HepG2 (cell line): ENCODE results near the gene PANK4. TPM values are rescaled to one million over a fixed set of nuclear protein-coding genes. Genes with fewer than 3 reads are reported as not detected.

Experiments used
- CSRNP1 ChIP-seq: sonication (generic); formaldehyde crosslinking; IDR thresholded peaks from 2 replicates; pipeline ENCODE4 v1.8.1; 2023; ENCODE audit warnings: mild to moderate bottlenecking, missing genetic modification reagents
- CTCF ChIP-seq: sonication (generic); formaldehyde crosslinking; IDR thresholded peaks from 2 replicates; pipeline ENCODE4 v1.5.0; 2020; ENCODE audit warnings: mild to moderate bottlenecking, missing genetic modification reagents, moderate library complexity
- FOXO1 ChIP-seq: sonication (generic); formaldehyde crosslinking; IDR thresholded peaks from 2 replicates; pipeline ENCODE4 v1.4.0; 2020; ENCODE audit warnings: missing genetic modification reagents
- FOXO4 ChIP-seq: sonication (generic); formaldehyde crosslinking; conservative IDR thresholded peaks from 2 replicates; pipeline ENCODE4 v1.8.1; 2023; ENCODE audit warnings: missing genetic modification reagents
- HDAC1 ChIP-seq: sonication (generic); formaldehyde crosslinking; IDR thresholded peaks from 2 replicates; pipeline ENCODE4 v1.5.1; 2020; ENCODE audit warnings: mild to moderate bottlenecking, missing genetic modification reagents
- MXI1 ChIP-seq: IDR thresholded peaks from 3 replicates; pipeline ENCODE4 v1.6.1; 2012; ENCODE audit warnings: low read depth, low read length, inconsistent platforms, borderline replicate concordance
- NR2C2 ChIP-seq: sonication (generic); formaldehyde crosslinking; IDR thresholded peaks from 2 replicates; pipeline ENCODE4 v1.4.0; 2020; ENCODE audit warnings: missing genetic modification reagents, mild to moderate bottlenecking, moderate library complexity, borderline replicate concordance
- REPIN1 ChIP-seq: sonication (generic); formaldehyde crosslinking; IDR thresholded peaks from 2 replicates; pipeline ENCODE4 v1.8.0; 2022; ENCODE audit warnings: missing genetic modification reagents, low read depth, mild to moderate bottlenecking, borderline replicate concordance
- SALL1 ChIP-seq: sonication (generic); formaldehyde crosslinking; IDR thresholded peaks from 2 replicates; pipeline ENCODE4 v1.8.0; 2022; ENCODE audit warnings: mild to moderate bottlenecking, missing genetic modification reagents
- STAT5B ChIP-seq: sonication (generic); formaldehyde crosslinking; IDR thresholded peaks from 2 replicates; pipeline ENCODE4 v1.4.0; 2020; ENCODE audit warnings: missing genetic modification reagents
- TEAD3 ChIP-seq: optimal IDR thresholded peaks from 2 replicates; pipeline ENCODE3; 2016; ENCODE audit warnings: borderline replicate concordance
- TFAP4 ChIP-seq: sonication (generic); IDR thresholded peaks from 2 replicates; pipeline ENCODE4 v1.6.1; 2016; ENCODE audit warnings: low read depth, borderline replicate concordance
- TIGD3 ChIP-seq: sonication (generic); formaldehyde crosslinking; IDR thresholded peaks from 2 replicates; pipeline ENCODE4 v1.5.1; 2020; ENCODE audit warnings: mild to moderate bottlenecking, missing genetic modification reagents, borderline replicate concordance
- ZNF329 ChIP-seq: sonication (generic); formaldehyde crosslinking; IDR thresholded peaks from 2 replicates; pipeline ENCODE4 v1.9.0; 2021; ENCODE audit warnings: low read depth, mild to moderate bottlenecking, missing genetic modification reagents
- ZNF607 ChIP-seq: sonication (generic); formaldehyde crosslinking; IDR thresholded peaks from 2 replicates; pipeline ENCODE4 v1.5.1; 2020; ENCODE audit warnings: missing genetic modification reagents, mild to moderate bottlenecking, borderline replicate concordance
- ZNF75D ChIP-seq: sonication (generic); formaldehyde crosslinking; IDR thresholded peaks from 2 replicates; pipeline ENCODE4 v1.8.1; 2023; ENCODE audit warnings: missing genetic modification reagents, mild to moderate bottlenecking, borderline replicate concordance
- ZNF773 ChIP-seq: sonication (generic); formaldehyde crosslinking; IDR thresholded peaks from 2 replicates; pipeline ENCODE4 v1.4.0; 2020; ENCODE audit warnings: missing genetic modification reagents, borderline replicate concordance
- ZSCAN5A ChIP-seq: sonication (generic); formaldehyde crosslinking; IDR thresholded peaks from 2 replicates; pipeline ENCODE4 v1.8.0; 2022; ENCODE audit warnings: mild to moderate bottlenecking, missing genetic modification reagents, borderline replicate concordance
- polyA plus RNA-seq, 8 experiments: library from polyadenylated mRNA; depleted of rRNA in 3 of 8; stranded (reverse) in 7 of 8; unstranded in 1 of 8; fragments of >200 nt; fragmentation: Illumina TruSeq in 4 of 8; extraction: Trizol in 4 of 8; gene quantifications; 2 replicates each; pipeline versions ENCODE4 v1.2.1 to v1.2.3, GENCODE V29; 2011 to 2016; ENCODE audit warnings: low read depth in 4 of 8, missing spikeins in 1 of 8, mixed read lengths in 1 of 8; ENCODE audit not compliant: insufficient read depth in 1 of 8
- total RNA-seq, 5 experiments: library from RNA; depleted of rRNA; stranded (reverse); fragments of >200 nt; fragmentation: Illumina TruSeq; extraction: Trizol; gene quantifications; 2 replicates each; pipeline ENCODE4 v1.2.3, GENCODE V29; 2016; ENCODE audit warnings: low read depth in 1 of 5

Gene PANK4
- total and polyA plus RNA-seq, 2 of the 13 experiments (the other 11 are each of a cell fraction or from before 2014, with no cell fraction given) = 17.4 to 19.3 TPM

- no peak for TF ChIP-seq FOXO4 (CRISPR knock-in tag)
- no peak for TF ChIP-seq NR2C2 (CRISPR knock-in tag)
- TF ChIP-seq CSRNP1 (CRISPR knock-in tag) = no peak
- no peak for TF ChIP-seq ZNF75D (CRISPR knock-in tag)
- peak; percentile 89 for TF ChIP-seq TEAD3 (CRISPR knock-in tag)
- TF ChIP-seq STAT5B (CRISPR knock-in tag) = no peak
- TF ChIP-seq ZSCAN5A = no peak
- TF ChIP-seq CTCF (CRISPR knock-in tag) = peak; percentile 91
- no peak for TF ChIP-seq ZNF329
- no peak for TF ChIP-seq SALL1
- no peak for TF ChIP-seq MXI1
- TF ChIP-seq TIGD3 (CRISPR knock-in tag) = no peak
- no peak for TF ChIP-seq HDAC1
- no peak for TF ChIP-seq ZNF773 (CRISPR knock-in tag)
- 0 out of 2 replicates have a peak, but pooled peaks have one; percentile 8 for TF ChIP-seq FOXO1 (CRISPR knock-in tag)
- TF ChIP-seq ZNF607 (CRISPR knock-in tag) = no peak
- peak; percentile 16; the same call in 1 of the 2 replicates for TF ChIP-seq TFAP4
- peak; percentile 24; the same call in 1 of the 2 replicates for TF ChIP-seq REPIN1
These were observed 28.4 kb upstream of the PANK4 start (continued) for GRCh38 chr1:2554621-2555387.
